SJSA1 (cell line): ENCODE results near the gene APOBR. TPM values are rescaled to one million over a fixed set of nuclear protein-coding genes. Genes with fewer than 3 reads are reported as not detected.

Source experiments
- DNase-seq, 2 experiments: peaks; one replicate each; pipeline ENCODE4 v3.0.0-alpha.2; 2015 to 2020; ENCODE audit warnings: low spot score in 2 of 2, low read depth in 1 of 2
- H3K27ac ChIP-seq: fragments of 250-450 bp; sonication (Bioruptor Pico); 2 replicates; pipeline ENCODE4 v1.5.1; 2020; ENCODE audit warnings: mild to moderate bottlenecking, moderate library complexity
- H3K27me3 ChIP-seq: fragments of 250-450 bp; sonication (Bioruptor Pico); replicated peaks from 2 replicates; pipeline ENCODE4 v1.5.1; 2020; ENCODE audit warnings: mild to moderate bottlenecking, moderate library complexity
- H3K36me3 ChIP-seq: fragments of 250-450 bp; sonication (Bioruptor Pico); 2 replicates; pipeline ENCODE4 v1.5.1; 2020; ENCODE audit warnings: mild to moderate bottlenecking
- H3K4me1 ChIP-seq: fragments of 250-450 bp; sonication (Bioruptor Pico); replicated peaks from 2 replicates; pipeline ENCODE4 v1.6.1; 2021; ENCODE audit warnings: mild to moderate bottlenecking
- H3K4me3 ChIP-seq: fragments of 250-450 bp; sonication (Bioruptor Pico); 2 replicates; pipeline ENCODE4 v1.5.1; 2020; ENCODE audit warnings: mild to moderate bottlenecking
- H3K9me3 ChIP-seq: fragments of 250-450 bp; sonication (Bioruptor Pico); replicated peaks from 2 replicates; pipeline ENCODE4 v1.5.1; 2020; ENCODE audit warnings: mild to moderate bottlenecking
- total RNA-seq: library from RNA; depleted of rRNA; stranded (reverse); fragments of >200 nt; shearing (Covaris generic); gene quantifications from 2 replicates; pipeline ENCODE4 v1.2.3, GENCODE V29; 2014

Gene APOBR
- total RNA-seq, 1 experiment from 2014 or later: not detected

DNA sequence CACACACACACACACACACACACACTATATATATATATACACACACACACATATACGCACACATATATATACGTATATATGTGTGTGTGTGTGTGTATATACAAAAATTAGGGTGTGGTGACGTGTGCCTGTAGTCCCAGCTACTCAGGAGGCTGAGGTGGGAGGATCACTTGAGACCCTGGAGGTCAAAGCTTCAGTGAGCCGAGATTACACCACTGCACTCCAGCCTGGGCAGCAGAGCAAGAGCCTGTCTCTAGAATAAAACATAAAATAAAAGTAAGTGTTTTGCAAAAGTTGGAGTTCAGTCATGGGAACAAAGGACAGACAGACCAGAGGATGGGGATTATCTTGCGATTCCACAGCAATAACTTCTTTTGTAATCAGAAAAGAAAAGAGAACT is 33.5 kb downstream of the APOBR start:
- Histone ChIP-seq H3K27me3 (no peaks in the 10 kb centered on the region), H3K4me1 (no peaks in the 10 kb centered on the region), H3K36me3 (no peaks in the 10 kb centered on the region), H3K4me3 (no peak overlapping the region), H3K27ac (no peak overlapping the region), H3K9me3 (no peaks in the 10 kb centered on the region)
- no peak for DNase-seq

DNA sequence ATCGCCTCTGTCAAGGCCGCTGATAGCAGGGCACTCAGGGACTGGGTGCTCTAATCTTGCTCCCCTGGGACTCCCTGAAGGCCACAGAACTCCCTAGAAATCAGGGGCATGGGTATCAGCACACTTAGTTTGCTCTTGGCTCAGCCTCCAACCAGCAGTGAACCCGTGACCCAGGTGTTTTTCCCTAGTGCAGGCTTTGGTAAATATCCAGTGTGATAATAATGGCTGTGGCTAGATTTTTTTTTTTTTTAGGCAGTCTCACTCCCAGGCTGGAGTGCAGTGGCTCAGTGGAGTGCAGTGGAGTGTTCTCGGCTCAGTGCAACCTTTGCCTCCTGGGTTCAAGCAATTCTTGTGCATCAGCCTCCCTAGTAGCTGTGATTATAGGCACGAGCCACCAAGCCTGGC is 34.0 kb downstream of the APOBR start:
- Histone ChIP-seq H3K9me3 (no peaks in the 10 kb centered on the region), H3K4me1 (no peaks in the 10 kb centered on the region), H3K27ac (no peak overlapping the region), H3K36me3 (no peaks in the 10 kb centered on the region), H3K27me3 (no peaks in the 10 kb centered on the region), H3K4me3 (no peak overlapping the region)
- no peak for DNase-seq

DNA sequence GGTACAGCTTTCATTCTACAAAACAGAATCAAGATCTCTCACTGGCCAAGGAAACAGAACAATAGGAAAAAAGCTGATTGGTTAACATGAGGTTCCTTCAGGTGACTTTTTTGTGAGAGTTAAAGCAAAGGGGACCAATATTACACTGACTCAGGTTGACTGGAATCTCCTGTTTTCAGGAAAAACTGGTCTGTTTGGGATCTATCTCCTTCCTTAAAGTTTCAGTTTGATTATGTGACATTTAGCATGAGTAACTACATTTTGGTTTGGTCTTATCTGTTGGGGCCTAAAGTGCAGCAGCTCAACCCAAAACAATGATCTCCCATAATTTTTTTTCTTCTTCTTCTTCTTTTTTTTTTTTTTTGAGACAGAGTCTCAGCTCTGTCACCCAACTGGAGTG is 34.7 kb downstream of the APOBR start:
- Histone ChIP-seq H3K27me3 (no peaks in the 10 kb centered on the region), H3K9me3 (no peaks in the 10 kb centered on the region), H3K4me3 (no peak overlapping the region), H3K27ac (no peak overlapping the region), H3K36me3 (no peaks in the 10 kb centered on the region), H3K4me1 (no peaks in the 10 kb centered on the region)
- no peak for DNase-seq

DNA sequence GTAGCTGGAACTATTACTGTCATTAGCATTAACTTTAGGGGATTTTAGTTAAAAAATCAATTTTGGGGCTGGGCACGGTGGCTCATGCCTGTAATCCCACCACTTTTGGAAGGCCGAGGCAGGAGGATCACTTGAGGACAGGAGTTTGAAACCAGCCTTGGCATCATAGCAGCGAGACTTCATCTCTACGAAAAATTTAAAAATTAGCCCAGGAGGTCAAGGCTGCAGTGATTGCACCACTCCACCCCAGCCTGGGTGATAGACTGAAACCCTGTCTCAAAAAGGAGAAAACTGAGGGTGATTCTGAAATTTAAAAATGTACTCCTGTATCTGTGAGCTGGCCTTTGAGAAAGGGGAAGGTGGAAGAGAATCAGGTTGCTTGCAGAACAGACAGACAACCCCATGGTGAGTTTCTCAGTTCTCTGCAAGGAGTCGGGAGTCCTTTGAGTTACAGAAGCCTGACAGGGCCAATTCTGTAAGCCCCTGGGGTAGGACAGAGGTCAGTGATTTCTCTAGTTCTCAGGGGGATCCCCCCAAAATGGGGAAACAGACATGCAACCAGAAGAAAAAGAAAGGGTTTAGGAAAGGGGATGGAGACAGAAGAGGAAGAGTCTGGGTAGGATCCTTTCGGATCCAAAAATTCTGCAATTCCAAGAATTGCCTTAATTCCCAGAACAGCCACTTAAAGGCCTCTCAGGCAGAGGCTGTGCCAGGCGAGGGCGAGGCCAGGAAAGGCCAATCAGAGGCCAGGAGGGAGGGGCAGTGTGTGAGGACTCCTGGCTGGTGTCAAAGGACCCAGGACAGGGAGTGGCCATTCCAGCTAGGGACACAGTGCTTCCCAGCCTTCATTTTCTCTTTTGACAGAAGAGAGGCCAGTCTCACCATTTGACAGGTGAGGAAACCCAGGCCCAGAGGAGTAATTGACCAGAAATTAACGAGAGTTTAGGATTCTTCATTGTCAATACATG is 37.6 kb downstream of the APOBR start:
- H3K4me3 ChIP-seq: no peak overlapping the region
- H3K4me1 ChIP-seq: no peaks in the 10 kb centered on the region
- H3K9me3 ChIP-seq: no peaks in the 10 kb centered on the region
- no peaks in the 10 kb centered on the region for H3K27me3 ChIP-seq
- H3K27ac ChIP-seq: no peak overlapping the region
- no peaks in the 10 kb centered on the region for H3K36me3 ChIP-seq
- DNase-seq: no peak

DNA sequence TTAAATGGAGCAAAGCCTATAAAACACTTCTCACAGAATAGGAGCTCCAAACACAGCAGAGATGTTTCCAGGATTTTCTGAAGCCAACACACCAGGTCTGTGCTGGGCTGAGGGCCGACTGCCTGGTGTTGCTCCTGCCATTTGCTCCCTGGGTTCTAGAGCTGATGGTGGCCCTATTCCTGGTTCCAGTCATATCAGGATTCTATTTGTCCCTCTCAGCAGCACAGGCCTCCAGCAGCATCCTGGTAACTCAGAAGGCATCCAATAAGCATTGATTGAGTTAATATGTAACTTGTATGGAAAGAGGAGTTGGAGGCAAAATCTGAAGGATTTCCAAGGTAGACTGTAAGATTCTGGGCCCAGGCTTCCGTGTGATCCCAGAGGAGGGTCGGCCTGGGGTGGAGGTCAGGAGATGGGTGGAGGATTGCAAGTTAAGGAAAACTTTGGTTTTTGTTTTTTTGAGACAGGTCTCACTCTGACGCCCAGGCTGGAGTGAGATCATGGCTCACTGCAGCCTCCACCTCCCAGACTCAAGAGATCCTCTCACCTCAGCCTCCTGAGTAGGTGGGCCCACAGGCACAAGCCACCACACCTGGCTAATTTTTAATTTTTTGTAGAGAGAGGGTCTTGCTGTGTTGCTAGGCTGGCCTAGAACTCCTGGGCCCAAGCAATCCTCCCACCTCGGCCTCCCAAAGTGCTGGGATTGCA is 38.7 kb downstream of the APOBR start:
- no peak overlapping the region for H3K27ac ChIP-seq
- no peaks in the 10 kb centered on the region for H3K36me3 ChIP-seq
- no peaks in the 10 kb centered on the region for H3K4me1 ChIP-seq
- no peaks in the 10 kb centered on the region for H3K27me3 ChIP-seq
- no peak for DNase-seq
- H3K9me3 ChIP-seq: no peaks in the 10 kb centered on the region
- no peak overlapping the region for H3K4me3 ChIP-seq

DNA sequence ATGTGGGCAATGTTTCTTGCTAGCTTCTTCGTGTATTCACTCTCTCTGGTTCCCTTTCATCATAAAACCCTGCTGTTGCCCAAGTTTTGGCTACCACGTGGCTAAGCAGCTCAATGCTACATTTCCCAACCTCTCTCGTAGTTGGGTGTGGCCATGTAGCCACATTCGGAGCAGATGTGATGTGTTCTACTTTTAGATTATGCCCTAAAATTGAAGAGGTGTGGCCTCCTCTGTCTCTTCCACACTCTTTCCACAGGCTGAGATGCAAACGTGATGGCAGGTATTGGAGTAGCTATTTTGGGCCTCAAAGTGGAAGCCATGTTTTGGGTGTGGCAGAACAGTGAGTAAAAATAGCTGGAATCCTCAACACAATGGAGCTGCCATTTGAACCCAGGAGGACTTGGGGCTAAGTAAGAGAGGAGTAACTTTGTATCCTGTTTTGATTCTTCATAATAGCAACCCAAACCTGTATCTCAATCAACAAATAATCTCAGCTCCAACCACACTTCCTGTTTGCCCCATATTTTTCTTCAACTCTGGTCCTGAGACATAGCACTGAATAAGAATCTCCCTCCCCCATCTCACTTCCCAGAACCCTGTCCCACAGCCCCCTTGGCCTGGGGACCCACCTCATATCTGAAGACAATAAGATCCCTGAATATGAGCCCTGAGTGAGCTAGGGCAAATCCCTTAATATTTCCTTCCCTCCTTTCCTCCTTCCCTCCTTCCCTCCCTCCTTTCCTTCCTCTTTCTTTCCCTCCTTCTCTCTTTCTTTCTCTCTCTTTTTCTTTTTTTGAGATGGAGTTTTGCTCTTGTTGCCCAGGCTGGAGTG is 40.3 kb downstream of the APOBR start:
- H3K27me3 ChIP-seq: no peaks in the 10 kb centered on the region
- no peaks in the 10 kb centered on the region for H3K9me3 ChIP-seq
- H3K4me3 ChIP-seq: no peak overlapping the region
- no peak for DNase-seq
- H3K27ac ChIP-seq: no peak overlapping the region
- no peaks in the 10 kb centered on the region for H3K36me3 ChIP-seq
- peaks cover 5% of the 10 kb centered on the region; the same call in 1 of the 2 replicates for H3K4me1 ChIP-seq

DNA sequence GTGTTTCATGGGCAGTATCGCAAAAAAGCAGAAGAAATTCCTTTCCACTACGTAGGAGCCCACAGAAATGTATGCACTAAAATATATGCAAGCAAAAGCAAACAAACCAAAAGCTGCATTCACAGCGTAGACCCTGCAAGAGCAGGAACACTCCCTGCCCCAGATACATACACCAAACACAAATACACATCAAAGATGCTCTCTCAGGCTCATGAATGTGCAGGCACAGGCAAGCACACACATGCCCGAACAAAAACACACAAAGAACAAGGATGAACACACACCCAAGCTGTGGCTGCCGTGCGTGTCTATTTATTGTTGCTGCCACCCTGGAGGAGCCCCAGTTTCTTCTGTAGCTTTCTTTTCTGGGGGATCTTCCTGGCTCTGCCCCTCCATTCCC is 42.6 kb downstream of the APOBR start:
- Histone ChIP-seq H3K4me1 (peaks cover 5% of the 10 kb centered on the region; the same call in 1 of the 2 replicates), H3K27me3 (no peaks in the 10 kb centered on the region), H3K36me3 (no peaks in the 10 kb centered on the region), H3K27ac (no peak overlapping the region), H3K9me3 (no peaks in the 10 kb centered on the region), H3K4me3 (no peak overlapping the region)
- no peak for DNase-seq

DNA sequence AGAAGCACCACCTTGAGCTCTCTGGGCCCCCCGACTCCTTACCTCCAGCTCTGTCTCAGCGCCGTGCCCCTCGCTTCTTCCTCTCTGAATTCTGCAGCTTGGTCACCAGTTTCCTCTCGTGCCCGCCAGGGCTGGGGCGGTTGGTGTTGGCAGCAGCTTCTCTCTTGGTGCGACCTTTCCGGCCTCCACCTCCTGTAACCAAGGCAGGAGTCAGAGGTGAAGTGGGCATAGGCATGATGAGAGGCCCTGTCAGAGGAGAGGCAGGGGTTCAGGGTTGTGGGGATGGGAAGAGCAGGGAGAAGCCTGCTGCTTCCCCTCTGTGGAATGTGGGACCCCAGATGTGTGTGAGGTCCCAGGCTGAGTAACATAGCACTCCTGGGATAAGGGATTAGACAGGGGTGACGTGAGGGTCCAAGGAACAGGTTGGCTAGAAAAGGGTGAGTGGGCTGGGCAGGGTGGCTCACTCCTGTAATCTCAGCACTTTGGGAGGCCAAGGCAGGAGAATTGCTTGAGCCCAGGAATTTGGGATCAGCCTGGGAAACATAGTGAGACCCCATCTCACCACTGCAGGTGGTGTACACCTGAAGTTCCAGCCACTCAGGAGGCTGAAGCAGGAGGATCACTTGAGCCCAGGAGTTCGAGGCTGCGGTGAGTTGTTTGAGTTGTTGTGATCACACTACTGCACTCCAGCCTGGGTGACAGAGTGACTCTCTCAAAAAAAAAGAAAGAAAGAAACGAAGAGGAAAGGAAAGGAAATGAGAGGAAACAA is 43.7 kb downstream of the APOBR start:
- Histone ChIP-seq H3K27me3 (no peaks in the 10 kb centered on the region), H3K4me1 (peaks cover 5% of the 10 kb centered on the region; the same call in 1 of the 2 replicates), H3K9me3 (no peaks in the 10 kb centered on the region), H3K4me3 (no peak overlapping the region), H3K36me3 (no peaks in the 10 kb centered on the region), H3K27ac (no peak overlapping the region)
- DNase-seq: no peak

DNA sequence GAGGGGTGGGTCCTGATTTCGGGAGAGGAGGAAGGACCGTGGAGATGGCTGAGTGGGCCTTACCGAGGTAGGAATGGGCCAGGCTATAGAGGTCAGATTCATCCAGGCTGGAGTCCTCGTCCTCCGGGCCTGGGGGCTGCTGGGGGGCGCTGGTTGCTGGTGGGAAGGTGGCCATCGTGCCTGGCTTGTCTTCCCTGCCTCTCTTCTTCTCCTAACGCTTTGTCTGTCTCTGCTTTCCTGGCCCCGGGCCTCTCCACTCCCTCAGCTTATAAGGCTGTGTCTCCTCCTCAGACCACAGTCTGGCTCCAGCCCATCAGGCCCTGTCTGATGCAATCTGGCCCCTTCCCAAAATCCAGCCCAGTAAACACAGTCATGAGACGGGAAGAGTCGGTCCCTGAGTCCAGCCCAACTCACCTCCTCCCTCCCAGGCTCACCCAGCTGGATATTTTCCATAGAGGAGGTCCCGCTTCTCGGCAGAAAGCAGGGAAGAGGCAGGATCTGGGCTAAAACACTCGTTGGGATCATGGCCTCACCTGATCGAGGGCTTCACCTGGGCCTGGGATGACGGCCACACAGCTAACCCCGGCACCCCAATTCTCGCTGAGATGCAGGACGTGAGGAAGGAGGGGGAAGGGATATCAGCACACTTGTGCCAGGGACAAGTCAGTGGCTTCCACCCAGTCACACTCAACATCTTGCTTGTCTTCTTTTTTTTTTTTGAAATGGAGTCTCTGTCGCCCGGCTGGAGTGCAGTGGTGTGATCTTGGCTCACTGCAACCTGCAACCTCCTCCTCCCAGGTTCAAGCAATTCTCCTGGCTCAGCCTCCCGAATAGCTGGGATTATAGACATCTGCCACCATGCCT is 44.5 kb downstream of the APOBR start, which contains the start of gene NUPR1:
TSS of gene NUPR1 (minus strand) at position 242 of the 864 bp plus-strand sequence. CDS start at position 175, 67 bp downstream.
- H3K27ac ChIP-seq: no peak within 1 kb of the TSS
- no peaks in the 10 kb centered on the region for H3K9me3 ChIP-seq
- H3K36me3 ChIP-seq: no peaks in the 10 kb centered on the region
- peaks cover 5% of the 10 kb centered on the region; the same call in 1 of the 2 replicates for H3K4me1 ChIP-seq
- no peaks in the 10 kb centered on the region for H3K27me3 ChIP-seq
- H3K4me3 ChIP-seq: no peak within 1 kb of the TSS
- peak in 1 of 2 experiments; percentile 18 for DNase-seq

DNA sequence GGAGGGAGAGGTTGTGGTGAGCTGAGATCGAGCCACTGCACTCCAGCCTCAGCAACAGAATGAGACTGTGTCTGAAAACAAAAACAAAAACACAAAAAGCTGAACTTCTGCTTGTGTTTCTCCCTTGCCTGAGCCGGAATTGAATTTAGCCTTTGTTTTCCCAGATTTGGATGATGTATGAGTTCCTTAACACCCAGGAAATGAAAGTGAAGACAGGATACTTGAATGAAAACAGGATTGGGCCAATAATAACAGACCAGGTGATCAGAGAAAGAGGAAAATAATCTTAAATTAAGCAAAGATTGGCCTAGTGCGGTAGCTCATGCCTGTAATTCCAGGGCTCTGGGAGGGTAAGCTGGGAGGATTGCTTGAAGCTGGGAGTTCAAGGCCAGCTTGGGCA is 45.9 kb downstream of the APOBR start:
- H3K4me1 ChIP-seq: peaks cover 5% of the 10 kb centered on the region; the same call in 1 of the 2 replicates
- H3K9me3 ChIP-seq: no peaks in the 10 kb centered on the region
- no peak overlapping the region for H3K4me3 ChIP-seq
- no peaks in the 10 kb centered on the region for H3K27me3 ChIP-seq
- DNase-seq: no peak
- no peak overlapping the region for H3K27ac ChIP-seq
- H3K36me3 ChIP-seq: no peaks in the 10 kb centered on the region

DNA sequence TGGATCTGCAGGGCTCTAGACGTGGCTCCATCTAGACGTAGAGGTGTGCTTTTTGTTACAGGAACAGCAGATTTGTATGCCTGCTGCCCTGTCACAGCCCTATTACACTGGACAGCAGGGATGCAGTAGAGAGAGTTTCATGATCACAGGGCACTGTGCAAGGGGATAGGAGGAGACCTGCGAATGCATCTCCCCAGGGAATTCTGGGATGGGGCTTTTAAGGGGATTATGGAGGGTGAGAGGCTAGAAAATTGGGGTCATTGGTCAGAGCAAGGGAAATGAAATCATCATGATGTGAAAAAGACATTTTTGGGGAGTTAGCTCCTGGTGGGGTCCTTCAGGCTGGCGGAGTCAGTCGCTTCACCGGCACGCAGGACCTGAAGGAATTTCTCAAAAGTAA is 48.2 kb downstream of the APOBR start:
- no peaks in the 10 kb centered on the region for H3K36me3 ChIP-seq
- no peak for DNase-seq
- H3K27me3 ChIP-seq: 0 out of 2 replicates have a peak, but pooled peaks cover 3% of the 10 kb centered on the region
- H3K9me3 ChIP-seq: no peaks in the 10 kb centered on the region
- no peak overlapping the region for H3K27ac ChIP-seq
- peaks cover 5% of the 10 kb centered on the region; the same call in 1 of the 2 replicates for H3K4me1 ChIP-seq
- H3K4me3 ChIP-seq: no peak overlapping the region

DNA sequence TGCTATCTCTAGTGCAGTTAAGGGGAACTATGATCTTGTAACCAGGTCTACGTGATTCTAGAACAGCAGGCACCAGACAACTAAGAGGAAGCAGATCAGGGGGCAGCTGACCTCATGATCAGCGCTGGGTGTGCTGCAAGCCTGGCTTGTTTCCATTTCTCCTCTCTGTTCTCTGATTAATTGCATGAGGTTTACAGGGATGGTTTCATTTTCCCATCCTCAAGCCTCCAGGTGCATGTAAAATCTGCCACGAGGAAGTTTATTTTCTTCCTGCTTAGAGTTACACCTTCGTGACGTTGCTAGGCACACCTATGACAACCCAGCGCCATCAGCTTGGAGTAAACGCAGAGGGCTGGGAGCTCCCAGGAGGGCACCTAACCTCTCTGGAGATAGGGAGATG is 48.6 kb downstream of the APOBR start:
- H3K27ac ChIP-seq: no peak overlapping the region
- no peaks in the 10 kb centered on the region for H3K9me3 ChIP-seq
- peaks cover 5% of the 10 kb centered on the region; the same call in 1 of the 2 replicates for H3K4me1 ChIP-seq
- DNase-seq: no peak
- H3K36me3 ChIP-seq: no peaks in the 10 kb centered on the region
- H3K4me3 ChIP-seq: no peak overlapping the region
- 0 out of 2 replicates have a peak, but pooled peaks cover 3% of the 10 kb centered on the region for H3K27me3 ChIP-seq
